ENCODE data around the gene CBR4.

CBR4 gene

GRCh38 chr4:169050881-169051760 lies 41.1 kb upstream of the CBR4 start:
- no peak for DNase-seq (ENCODE audit: low read depth, low spot score)

GRCh38 chr4:169050284-169050683 lies 40.2 kb upstream of the CBR4 start:
- in situ Hi-C loops (cut with HindIII; ENCODE audit: low sequenced_read_pairs) = no loop called here
- TF ChIP-seq, protein P1, sequence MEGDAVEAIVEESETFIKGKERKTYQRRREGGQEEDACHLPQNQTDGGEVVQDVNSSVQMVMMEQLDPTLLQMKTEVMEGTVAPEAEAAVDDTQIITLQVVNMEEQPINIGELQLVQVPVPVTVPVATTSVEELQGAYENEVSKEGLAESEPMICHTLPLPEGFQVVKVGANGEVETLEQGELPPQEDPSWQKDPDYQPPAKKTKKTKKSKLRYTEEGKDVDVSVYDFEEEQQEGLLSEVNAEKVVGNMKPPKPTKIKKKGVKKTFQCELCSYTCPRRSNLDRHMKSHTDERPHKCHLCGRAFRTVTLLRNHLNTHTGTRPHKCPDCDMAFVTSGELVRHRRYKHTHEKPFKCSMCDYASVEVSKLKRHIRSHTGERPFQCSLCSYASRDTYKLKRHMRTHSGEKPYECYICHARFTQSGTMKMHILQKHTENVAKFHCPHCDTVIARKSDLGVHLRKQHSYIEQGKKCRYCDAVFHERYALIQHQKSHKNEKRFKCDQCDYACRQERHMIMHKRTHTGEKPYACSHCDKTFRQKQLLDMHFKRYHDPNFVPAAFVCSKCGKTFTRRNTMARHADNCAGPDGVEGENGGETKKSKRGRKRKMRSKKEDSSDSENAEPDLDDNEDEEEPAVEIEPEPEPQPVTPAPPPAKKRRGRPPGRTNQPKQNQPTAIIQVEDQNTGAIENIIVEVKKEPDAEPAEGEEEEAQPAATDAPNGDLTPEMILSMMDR (IDR thresholded peaks at IDR 0.05; ENCODE audit: low read depth, low read length) = no peak
- no peak overlapping the region for H3K4me3 ChIP-seq (ENCODE audit: low read depth, low read length)
- DNase-seq (ENCODE audit: low read depth, low spot score) = no peak

More at GRCh38 chr4:169050881-169051760, 41.1 kb upstream of the CBR4 start:
- in situ Hi-C loops (cut with HindIII; ENCODE audit: low sequenced_read_pairs) = no loop called here
- H3K4me3 ChIP-seq (ENCODE audit: low read depth, low read length) = no peak overlapping the region
- TF ChIP-seq, protein P1 (IDR thresholded peaks at IDR 0.05; ENCODE audit: low read depth, low read length) = no peak

DNA sequence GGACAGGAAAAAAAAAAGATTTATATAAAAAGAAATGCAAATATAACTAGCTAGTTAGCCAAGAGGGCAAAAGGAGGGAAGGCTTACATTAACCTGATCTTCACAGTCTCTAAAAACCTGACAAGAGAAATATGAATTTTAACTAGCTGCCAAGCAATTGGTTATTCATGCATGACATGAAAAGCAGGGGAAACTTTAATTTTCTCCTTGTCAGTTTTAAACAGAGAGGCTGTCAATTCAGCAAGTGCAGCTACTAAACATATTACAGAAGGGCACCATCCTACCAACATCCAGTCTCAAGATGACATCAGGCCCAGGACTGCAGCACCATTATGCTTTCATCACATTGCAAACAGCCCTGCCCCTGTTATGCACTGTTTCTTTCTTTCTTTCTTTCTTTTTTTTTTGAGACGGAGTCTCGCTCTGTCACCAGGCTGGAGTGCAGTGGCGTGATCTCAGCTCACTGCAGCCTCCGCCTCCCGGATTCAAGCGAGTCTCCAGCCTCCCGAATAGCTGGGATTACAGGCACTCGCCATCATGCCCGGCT lies 38.9 kb upstream of the CBR4 start:
- no peak for DNase-seq (ENCODE audit: low read depth, low spot score)
- TF ChIP-seq, protein P1 (IDR thresholded peaks at IDR 0.05; ENCODE audit: low read depth, low read length) = no peak
- H3K4me3 ChIP-seq (ENCODE audit: low read depth, low read length) = no peak overlapping the region
- in situ Hi-C loops (cut with HindIII; ENCODE audit: low sequenced_read_pairs) = no loop called here

DNA sequence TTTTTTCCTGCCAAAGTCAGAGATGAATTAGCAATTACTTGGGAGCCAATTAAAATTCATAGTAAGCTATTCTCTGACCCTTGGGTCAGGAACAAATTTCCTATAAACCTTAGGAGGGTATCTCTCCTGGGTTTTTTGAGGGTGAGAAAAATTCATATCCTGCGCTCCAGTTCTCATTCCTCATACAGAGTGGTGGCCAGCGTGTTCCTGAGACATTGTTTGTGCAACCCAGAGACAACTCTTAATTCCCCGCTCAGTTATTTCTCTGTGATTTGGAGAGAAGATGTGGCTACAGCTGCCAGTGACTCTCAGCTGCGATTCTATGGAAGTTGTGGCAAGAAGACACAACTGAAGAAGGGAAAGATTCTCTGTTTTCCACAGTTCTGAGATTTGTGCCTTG lies 37.9 kb upstream of the CBR4 start:
- TF ChIP-seq, protein P1 (IDR thresholded peaks at IDR 0.05; ENCODE audit: low read depth, low read length) = no peak
- H3K4me3 ChIP-seq (ENCODE audit: low read depth, low read length) = no peak overlapping the region
- in situ Hi-C loops (cut with HindIII; ENCODE audit: low sequenced_read_pairs) = no loop called here
- no peak for DNase-seq (ENCODE audit: low read depth, low spot score)

DNA sequence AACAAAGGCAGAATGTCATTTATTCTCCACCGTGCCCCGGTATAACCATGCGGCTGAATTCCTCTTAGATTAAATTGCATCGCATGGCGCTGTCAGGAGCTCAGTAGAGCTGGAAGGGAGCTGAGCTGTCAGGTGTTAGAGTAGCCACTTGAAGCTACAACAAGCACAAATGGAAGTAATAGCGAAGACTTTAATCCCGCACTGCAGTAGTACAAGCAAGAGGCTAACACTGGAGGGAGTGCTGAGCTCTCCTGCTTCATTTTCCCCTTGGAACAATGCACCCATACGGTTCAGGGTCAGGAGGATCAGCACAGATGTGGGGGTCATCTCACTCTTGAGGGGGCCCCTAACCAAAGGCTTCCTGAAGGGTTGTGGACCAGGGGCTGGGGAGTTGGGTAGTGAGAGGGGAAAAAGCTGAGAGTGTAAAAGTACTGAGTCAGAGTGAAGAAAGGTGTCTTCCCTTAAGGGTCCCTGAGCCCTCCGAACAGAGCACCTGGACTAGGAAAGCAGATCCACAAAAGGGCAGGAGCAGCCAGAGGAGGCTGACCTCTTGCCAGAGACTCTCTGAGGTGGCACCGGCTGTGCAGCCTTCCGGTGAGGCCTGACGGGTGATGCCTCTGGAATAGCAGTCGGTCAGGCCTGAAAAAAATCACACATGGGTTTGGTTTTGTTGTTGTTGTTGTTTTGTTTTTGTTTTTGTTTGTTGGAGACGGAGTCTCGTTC lies 36.0 kb upstream of the CBR4 start:
- TF ChIP-seq, protein P1 (IDR thresholded peaks at IDR 0.05; ENCODE audit: low read depth, low read length) = peak; percentile 20

GRCh38 chr4:169044714-169045447 lies 34.8 kb upstream of the CBR4 start:
- no peak overlapping the region for H3K4me3 ChIP-seq (ENCODE audit: low read depth, low read length)
- TF ChIP-seq, protein P1 (IDR thresholded peaks at IDR 0.05; ENCODE audit: low read depth, low read length) = no peak
- no peak for DNase-seq (ENCODE audit: low read depth, low spot score)
- in situ Hi-C loops (cut with HindIII; ENCODE audit: low sequenced_read_pairs) = no loop called here

More for the DNA sequence above, 36.0 kb upstream of the CBR4 start:
- in situ Hi-C loops (cut with HindIII; ENCODE audit: low sequenced_read_pairs) = no loop called here
- no peak overlapping the region for H3K4me3 ChIP-seq (ENCODE audit: low read depth, low read length)
- DNase-seq (ENCODE audit: low read depth, low spot score) = no peak
